Dermis blood vessel endothelial cell (primary cell): Measurements from ENCODE around the gene MYO1C. TPM values are rescaled to one million over a fixed set of nuclear protein-coding genes. Genes with fewer than 3 reads are reported as not detected.
"Not testable (repeated sequence)": the region's sequence is repeated elsewhere in the genome, so short reads cannot be mapped to it uniquely, and the experiment has no call there.

Experiments used
- DNase-seq: peaks from one replicate; pipeline ENCODE4 v3.0.0; 2010
- total RNA-seq: library from RNA; depleted of rRNA; stranded (reverse); fragments of >200 nt; gene quantifications from 2 replicates; pipeline ENCODE4 v1.2.3, GENCODE V29; 2014

Gene MYO1C, protein sequence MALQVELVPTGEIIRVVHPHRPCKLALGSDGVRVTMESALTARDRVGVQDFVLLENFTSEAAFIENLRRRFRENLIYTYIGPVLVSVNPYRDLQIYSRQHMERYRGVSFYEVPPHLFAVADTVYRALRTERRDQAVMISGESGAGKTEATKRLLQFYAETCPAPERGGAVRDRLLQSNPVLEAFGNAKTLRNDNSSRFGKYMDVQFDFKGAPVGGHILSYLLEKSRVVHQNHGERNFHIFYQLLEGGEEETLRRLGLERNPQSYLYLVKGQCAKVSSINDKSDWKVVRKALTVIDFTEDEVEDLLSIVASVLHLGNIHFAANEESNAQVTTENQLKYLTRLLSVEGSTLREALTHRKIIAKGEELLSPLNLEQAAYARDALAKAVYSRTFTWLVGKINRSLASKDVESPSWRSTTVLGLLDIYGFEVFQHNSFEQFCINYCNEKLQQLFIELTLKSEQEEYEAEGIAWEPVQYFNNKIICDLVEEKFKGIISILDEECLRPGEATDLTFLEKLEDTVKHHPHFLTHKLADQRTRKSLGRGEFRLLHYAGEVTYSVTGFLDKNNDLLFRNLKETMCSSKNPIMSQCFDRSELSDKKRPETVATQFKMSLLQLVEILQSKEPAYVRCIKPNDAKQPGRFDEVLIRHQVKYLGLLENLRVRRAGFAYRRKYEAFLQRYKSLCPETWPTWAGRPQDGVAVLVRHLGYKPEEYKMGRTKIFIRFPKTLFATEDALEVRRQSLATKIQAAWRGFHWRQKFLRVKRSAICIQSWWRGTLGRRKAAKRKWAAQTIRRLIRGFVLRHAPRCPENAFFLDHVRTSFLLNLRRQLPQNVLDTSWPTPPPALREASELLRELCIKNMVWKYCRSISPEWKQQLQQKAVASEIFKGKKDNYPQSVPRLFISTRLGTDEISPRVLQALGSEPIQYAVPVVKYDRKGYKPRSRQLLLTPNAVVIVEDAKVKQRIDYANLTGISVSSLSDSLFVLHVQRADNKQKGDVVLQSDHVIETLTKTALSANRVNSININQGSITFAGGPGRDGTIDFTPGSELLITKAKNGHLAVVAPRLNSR
- total RNA-seq: 193 and 439 TPM in 2 replicates

DNA sequence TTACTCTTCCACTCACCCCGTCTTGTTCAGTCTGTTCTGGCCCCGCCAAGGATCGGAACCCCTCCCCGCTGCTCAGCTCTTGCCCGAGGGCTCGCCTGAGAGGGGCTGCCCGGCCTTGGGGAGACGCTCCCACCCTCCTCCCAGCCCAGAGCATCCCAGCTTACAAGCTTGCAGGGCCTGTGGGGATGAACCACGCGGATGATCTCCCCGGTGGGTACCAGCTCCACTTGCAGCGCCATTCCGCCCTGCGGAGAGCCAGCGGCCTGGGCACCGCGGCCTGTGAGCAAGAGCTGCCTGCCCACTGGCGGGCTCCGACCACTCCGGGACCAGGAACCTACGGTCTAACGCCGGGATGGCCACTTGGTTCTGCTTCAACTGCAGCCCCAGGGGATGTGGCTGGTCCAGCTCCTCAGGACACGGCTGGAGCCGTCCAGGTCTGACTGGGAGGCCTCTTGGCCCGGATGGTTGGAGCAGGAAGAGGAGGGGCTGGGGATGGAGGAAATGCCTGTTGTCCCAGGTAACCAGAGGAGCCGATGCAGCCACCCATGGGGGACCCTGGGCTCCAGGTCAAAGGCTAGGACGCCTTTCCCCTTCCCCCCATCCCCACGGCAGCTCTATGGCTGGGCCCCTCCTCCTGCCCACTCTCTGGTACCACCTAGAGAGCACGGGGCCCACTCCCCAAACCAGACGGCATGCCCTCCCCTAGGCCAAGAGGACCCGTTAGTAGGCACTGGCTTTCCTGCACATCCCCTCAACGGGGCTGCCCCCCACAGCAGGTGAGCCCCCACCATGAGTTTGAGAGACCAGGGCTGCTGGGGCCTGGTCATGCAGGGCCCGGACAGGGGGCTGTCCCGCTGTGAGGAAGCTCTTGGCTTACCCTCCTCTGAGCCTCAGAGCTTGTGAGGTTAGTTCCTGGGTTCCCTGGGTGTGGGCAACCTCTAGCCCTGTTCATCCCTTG, at the start of gene MYO1C:
Gene MYO1C, minus strand, starts transcription at position 438 of the 958 bp plus-strand sequence. Its CDS starts 199 bp downstream, at position 239.
- DNase-seq: peak; percentile 50

DNA sequence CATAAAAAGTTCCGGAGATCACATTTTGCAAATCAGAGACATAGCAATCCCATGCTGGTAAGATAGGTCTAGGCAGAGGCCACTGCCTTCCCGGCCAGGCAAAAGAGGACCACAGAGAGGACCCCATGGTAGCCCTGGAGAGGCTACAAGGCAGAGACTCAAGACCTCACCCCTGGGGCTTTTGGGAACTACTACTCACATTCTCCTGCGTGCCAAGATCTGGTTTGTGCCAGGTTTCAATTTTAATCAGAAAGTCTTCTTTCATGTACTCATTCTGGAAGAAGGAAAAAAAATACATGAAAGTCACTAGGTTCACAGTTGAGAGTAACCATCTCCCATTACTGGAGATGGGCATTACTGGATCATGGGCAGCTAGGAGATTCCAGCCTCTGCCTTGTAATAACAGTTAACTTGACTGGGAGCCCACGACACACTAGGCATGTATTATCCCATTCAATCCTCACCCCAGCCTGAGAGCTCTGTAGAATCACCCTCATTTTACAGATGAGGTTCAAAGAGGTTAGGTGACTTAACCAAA, 49.0 kb upstream of the MYO1C start:
- no peak for DNase-seq

DNA sequence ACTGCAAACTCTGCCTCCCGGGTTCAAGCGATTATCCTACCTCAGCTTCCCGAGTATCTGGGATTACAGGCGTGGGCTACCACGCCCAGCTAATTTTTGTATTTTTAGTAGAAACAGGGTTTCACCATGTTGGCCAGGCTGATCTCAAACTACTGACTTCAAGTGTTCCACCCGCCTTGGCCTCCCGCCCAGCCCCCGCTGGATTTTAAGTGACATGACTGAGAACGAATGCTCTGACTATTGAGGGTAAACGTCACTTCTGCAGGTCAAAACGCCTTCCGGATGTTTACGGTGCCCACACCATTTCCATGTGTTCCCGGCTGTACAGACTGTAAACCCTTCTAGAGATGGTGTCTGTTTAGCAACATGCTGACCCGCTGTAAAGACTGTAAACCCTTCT, 47.3 kb upstream of the MYO1C start:
- DNase-seq: no peak

DNA sequence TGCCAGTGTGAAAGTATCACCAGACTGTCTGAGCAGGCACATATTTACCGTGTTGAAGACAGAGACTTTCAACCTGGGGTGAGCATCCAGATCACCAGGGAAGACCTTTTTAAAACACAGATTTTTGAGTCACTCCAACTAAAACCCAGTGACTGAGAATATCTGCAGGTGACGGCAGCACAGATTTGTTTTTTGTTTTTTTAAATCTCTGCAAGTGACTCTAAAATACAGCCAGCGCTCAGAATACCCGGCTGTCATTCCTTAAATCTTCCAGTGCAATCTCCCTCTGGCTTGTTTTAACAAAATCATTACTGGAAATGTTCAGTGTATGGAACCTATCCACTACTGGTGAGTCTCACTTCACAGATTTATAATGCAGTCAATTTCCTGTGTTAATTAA, 43.3 kb upstream of the MYO1C start:
- DNase-seq: no peak

DNA sequence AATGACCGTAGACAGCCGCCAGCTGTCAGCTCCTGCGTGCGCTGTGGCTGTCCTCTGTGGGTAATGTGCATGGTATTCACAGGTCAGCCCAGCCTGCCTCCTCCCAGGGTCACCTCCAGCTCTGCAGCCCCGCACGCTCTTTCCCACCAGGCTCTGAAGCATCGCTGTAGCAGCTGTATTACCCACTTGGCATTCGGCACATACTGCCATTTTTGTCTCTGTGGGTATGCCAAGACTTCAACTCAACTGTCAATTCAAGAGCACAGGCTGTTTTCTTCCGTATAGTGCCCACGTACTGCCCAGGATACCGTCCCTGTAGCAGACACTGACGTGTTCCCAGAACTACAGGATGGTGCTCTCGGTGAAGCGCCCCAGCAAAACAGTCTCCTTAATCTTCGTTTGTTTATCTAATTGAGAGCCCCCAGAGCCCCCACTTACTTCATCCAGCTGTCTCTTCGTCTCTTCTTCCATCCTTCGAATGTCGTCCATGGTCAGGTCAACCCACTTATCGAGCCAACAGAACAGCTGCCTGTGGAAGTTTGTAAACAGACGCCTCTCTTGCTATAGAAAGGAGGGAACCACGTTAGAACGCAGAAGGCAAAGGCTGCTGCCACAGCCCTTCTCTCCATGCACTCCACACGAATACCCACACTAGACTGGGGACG, 41.3 kb upstream of the MYO1C start:
- DNase-seq: no peak

DNA sequence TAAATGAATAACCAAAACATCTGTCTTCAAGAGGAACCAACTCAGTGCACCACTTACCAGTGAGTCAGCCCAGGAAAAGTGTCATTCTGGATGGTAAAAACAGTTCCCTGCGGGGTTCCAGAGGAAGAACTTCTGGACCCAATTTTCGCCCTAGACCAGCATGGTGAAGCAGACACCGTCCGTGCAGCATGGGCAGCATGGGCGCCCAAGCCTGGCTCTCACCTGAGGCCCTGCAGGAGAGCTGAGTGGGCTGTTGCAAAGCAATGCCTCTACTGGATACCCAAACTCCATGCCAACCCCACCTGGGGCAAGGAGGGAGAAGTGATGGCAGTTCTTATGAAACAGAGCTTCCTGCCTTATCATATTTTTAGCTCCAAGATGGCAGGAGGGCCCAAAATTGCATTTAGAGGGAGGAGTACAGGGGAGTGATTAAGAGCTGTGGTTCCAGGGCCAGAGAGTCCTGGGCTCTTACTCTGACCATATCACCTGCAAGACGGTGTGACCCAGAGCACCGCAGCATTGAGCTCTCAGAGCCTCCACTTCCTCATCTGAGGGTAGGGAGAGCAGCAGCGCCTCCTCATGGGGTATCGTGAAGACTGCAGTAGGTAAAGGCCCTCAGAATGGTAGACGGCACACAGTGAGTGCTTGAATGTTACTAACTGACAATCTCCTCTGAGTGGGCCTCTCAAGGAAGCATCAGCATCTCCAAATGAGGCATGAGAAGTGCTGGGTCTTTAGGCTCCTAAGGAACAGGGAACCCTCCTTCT, 40.5 kb upstream of the MYO1C start:
- DNase-seq: peak; percentile 58

DNA sequence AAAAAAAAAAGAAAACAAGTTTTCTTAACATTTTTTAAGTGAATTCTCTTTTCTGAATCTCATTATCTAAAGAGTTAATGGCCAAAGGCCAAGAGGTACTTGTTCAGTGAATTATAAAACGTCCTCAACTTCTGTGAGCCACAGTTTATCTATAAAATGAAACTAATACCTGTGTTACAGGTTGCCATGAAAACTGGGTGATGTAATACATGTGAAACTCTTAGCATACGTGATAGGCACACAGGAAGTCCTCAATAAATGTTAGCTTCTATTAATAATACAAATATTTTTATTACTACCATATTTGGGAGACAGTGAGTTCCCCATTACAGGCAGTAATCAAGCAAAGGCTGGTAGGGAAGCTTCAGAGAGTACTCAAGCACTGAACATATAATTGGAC, 37.4 kb upstream of the MYO1C start:
- DNase-seq: no peak

DNA sequence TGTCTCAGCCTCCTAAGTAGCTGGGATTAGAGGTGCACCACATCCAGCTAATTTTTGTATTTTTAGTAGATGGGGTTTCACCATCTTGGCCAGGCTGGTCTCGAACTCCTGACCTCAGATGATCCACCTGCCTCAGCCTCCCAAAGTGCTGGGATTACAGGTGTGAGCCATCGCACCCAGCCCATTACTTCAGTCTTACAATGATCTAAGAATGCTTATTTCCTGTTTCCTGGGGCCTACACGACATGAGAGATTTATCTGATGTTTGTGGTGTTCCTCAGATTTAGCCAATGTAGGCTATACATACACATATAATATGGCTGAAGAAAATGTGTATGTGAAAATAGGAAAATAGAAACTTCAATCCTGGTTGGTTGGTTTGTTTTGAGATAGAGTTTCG, 34.4 kb upstream of the MYO1C start:
- DNase-seq: not testable (repeated sequence)

DNA sequence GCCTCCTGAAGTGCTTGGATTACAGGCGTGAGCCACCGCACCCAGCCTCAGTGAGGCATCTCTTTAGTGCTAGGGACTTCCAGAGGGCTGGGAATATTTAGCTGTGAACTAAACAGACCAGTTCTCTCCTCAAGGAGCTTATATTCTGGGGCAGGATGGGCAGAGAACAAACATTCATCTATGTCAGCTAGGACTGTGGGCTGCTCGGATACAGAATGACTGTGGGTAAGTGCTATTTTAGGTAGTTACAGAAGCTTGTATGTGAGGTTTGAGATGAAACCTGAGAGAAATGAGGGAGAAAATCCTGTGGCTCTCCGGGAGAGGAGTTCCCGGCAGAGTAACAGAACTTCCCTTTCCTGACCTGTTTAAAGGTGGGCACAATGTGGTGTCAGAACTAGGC, 30.1 kb upstream of the MYO1C start:
- DNase-seq: no peak

DNA sequence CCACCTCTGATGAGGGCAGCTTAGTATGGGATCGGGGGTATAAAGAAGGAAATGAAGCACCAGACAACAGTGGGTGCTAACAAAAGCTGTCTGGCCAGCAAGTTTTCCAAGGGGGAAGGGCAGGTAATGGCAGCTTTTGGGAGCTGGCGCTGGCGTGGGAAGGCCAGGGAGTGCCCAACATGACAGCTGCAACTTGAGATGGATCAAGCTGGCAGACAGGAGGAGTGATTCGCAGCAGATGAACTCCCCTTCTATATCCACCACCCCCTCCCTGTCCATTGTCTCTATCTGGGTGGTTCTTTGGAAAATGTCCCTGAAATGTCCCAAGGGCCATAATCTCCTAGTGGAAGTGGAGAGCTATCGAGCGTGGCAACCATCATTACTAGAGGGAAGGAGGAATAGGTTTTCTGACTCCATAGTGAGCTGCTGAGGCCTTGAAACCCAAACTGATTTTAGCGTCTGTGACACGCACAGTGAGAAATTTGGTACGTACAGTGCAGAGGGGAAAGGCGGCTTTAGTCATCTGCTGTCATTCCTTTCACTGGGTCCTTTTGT, 28.7 kb upstream of the MYO1C start:
- DNase-seq: no peak

DNA sequence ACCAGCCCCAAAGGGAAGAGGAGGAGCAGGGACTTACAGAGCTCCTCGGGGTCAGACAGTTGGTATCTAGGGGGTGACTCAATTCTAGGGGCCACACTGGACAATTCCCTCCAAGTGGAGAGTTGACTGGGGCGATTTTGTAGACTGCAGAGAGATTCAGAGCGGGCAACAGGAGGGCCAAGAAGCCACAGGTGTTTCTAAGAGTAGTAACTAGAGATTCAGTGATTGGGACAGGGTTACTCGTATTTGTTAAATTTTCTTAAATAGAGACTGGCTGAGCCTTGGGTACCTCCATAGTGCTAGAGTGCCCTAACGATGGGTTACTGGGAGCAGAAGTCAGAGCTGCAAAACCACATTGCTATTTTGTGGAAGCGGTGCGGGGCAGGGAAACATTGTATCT, 27.2 kb upstream of the MYO1C start:
- DNase-seq: no peak

DNA sequence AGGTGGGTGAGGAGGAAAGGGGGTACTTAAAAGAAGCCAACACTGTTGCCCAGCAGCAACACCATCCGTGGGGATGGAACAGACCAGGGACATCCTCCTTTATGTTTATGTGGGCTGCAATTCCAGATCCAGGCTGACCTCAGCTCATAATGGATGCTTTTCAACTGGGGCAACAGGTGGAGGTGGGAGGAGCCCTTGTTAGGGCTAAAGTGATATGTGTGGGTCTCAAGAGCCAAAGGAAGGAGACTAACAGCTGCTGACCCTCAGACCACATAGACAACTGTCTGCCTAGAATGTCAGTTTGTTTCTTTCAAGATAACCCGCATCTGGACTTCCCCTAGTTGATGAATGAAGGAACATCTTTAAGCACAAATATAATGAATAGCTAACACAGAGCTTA, 25.9 kb upstream of the MYO1C start:
- DNase-seq: no peak

DNA sequence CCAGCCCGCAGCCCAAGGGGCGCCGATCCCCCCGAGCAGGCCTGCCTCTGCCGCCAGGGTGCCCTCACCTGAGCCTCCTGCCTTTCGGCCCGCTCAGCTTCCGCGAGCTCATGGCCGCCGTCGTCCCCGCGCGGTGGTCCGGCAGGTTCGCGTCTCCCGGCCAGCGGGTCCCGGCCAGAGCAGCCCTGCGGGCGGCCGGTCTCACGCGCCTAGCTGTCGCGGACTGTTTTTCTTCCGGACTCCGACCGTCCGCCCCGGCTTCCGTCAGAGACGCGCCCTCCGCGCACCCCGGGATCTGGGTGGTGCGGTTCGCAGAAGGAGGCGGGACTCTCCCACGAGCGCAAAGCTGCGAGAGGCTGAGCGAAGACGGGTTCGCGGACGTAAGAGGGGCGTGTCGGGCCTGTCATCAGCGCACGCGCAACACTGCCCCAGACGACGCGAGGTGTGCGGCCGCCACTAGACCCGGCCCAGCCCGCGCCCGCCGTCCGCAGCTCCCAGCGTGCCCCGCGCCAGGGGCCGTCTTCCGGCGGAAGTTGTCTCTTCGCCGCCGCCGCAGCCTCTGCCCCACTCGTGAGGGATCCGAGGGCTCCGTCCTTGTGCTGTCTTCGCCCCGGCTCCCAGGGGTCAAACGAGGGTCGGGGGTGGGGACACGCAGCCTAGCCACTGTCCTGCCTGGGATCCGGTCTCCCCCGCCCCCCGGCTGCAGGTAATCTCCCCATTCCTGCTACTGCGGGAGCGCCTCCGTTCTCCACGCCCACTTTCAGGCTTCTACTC, 24.1 kb upstream of the MYO1C start, which contains the start of gene INPP5K:
Gene INPP5K, minus strand, starts transcription at position 225 of the 774 bp plus-strand sequence. Its CDS starts 113 bp downstream, at position 112.
- peak; percentile 98 for DNase-seq

DNA sequence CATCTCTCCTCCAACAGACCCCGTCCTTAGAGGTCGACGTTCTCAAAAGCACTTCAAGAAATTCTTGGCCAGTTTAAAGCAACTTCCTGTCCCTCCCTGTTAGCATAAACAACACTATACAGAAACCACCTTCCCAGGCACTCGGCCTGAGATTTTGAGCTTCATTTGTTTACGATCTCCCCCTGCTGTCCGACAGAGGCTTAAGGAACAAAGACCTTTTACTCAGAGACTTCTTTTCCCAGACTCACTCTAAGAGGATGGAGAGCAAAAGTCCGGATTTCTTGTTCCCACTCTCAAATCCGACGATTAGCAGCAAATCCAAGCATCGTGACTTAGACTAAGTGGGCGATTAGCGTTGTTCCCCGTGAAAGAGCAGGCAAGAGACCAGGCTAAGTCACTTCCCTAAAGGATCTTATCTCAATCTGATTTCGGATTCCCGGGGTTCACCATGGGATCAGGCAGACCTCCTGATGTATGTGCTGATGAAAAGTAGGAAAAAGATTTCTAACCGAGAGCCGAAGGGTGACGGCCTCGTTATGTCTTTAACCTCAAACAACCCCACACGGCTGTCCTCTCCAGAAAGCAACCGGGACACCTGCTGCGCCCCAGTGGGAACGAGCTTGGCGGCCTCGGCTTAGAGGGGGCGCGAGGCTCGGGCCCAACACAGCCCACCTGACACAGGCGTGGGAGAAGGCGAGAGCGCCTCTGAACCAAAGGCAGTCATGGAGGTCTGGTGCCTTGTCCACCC, 23.3 kb upstream of the MYO1C start:
- peak; percentile 92 for DNase-seq

DNA sequence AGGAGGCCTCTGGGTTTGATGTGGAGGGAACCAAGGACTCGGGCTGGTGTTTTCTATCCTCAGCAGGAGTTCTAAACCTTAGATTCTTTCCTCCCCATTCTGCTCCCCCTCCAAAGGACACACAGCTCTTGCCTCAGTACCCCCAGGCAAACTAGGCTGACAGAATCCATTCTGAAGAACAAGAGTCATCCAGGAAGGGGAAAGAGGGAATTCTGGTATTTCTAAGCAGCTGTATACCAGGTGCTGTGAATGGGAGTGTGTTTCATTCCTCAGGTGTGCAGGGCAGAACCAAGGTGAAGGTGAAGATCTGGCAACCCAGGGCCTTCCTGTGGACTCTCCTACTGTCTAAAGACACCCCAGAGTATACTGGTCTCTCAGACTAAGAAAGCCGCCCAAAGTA, 19.9 kb upstream of the MYO1C start:
- no peak for DNase-seq

DNA sequence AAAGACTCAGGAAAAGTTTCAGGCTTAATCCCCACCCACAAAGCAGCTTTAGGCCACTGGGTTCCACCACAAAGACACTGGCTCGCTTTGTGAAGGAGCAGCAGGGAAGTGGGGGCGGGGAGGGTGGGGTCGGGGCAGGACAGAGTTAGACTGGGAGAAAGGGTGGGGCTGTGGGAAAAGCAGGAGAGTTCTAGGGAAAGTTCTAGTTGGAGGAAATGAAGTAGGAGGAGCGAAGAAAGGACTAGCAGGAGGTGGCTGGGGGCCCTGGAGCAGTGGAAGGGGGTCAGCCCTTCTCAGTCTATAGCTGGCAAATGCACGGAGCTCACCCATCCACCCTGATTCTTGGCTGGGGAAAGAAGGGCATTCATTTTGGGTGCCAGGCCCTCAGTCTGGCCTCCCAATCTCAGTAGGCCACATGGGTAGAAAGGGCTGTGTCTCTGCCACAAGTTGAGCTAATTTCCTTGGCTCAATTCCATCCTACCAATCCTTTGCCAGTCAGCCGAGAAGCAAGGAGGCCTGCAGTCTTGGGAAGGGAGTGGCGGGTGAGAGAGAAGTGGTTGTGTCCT, 19.4 kb upstream of the MYO1C start:
- DNase-seq: peak; percentile 45

DNA sequence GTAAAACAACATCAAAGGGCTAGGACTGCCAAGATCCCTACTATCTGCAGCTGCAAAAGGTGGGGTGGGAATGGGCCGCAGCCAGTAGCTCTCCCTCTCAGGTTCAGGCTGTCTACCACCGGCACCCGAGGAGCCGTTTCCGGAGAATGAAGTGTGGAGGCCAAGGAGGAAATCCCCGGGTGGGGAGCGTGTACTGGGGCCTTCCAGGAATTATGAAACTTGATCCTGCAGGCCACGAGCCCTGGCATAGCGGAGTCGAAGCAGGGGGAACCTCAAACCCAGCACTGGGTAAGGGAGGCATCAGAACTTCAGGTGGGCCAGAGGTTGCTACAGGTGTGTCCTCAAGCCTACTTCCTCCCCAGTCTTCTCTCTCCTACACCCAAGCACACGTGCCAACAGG, 18.8 kb upstream of the MYO1C start:
- peak; percentile 71 for DNase-seq

DNA sequence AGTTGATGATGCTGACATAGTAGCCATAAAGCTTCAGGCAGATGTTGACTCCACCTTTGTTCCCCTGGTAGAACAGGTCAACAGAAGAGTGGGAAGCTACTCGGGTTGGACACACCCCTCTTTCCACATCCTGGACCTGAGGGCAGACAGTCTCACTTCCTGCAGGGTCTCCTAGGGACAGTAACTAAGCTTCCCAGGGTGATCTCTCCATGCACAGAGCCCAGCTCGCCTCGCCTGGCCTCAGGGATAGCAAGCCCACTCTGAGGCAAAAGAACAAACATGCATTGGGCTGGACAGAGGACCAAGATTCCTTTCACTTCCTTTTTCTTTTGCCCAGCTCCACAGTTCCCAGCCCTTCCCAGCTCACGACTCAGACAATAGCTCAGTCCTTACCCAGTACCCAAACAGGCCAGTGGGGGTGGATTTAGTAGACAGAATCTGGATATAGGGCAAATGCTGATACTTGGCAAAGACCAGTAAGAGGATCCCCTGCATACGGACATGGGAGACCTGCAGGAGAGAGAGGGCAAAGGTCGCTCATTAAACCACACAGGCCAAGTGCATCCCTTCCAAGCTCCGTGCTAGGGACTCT, 16.9 kb upstream of the MYO1C start:
- DNase-seq: peak; percentile 20
